GM12892 (cell line): ENCODE results near the gene WEE1.

Source experiments
- POLR2A ChIP-seq: IDR thresholded peaks from 2 replicates; pipeline ENCODE4 v1.6.1; 2011; ENCODE audit warnings: low read depth, low read length, control low read depth
- POLR2AphosphoS5 ChIP-seq: IDR thresholded peaks from 2 replicates; pipeline ENCODE4 v1.6.1; 2011; ENCODE audit warnings: low read depth, low read length, control low read depth

DNA sequence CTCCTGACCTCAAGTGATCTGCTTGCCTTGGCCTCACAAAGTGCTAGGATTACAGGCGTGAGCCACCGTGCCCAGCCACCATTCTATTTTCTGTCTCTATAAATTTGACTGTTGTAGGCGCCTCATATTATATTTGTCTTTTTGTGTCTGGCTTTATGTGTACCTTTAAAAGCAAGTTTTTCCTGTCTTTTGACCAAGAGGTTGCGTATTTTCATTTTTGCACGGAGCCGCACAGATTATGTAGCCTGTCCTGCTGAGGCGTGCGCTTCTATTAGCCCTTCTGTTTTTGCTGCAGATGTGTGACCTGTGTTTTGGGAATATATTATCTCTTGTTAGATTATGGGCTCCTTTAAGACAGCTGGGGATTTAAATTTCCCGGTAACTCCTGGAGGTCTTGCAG, 40.4 kb upstream of the WEE1 start:
- TF ChIP-seq POLR2A (no peak), POLR2AphosphoS5 (no peak)
